ENCODE results near the gene ARID1B. TPM values are rescaled to one million over a fixed set of nuclear protein-coding genes. Genes with fewer than 3 reads are reported as not detected.

The ARID1B gene
- total RNA-seq, 1 experiment from 2014 or later, result 35.6 TPM

DNA sequence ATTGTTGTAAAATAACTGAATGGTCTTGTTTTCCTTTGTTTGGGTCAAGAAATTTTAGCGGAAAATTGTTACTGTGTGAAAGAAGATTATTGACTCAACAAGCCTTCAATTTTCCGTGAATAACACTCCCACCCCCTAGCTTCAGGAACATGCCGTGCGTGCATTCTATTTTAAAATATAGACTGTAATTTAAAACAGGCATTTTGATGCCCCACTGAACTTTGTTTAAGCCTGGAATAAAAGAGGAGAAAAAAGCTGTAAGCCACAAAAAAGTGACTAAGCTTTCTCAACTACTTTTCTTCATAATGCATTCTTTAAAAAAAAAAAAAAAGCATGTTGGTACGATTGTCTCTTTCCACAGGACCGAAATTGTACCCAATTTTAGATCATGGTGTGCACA is 166.0 kb downstream of the ARID1B start:
- CTCF ChIA-PET, result interaction anchor here (1.1 to 1.3 kb wide), 2 partner anchors 10 to 18 kb away, joined by 3 to 5 read pairs; no protein-coding TSS in a partner anchor
- TF ChIP-seq ELF1 (IDR thresholded peaks at IDR 0.05; ENCODE audit: borderline replicate concordance, low read depth) (no peak), ZFX (IDR thresholded peaks at IDR 0.05) (no peak), RAD21 (IDR thresholded peaks at IDR 0.05; ENCODE audit: low read depth) (no peak), EZH2 (IDR thresholded peaks at IDR 0.05) (no peak), SP1 (IDR thresholded peaks at IDR 0.05; ENCODE audit: low read depth) (no peak), EZH2phosphoT487 (IDR thresholded peaks at IDR 0.05; ENCODE audit: borderline replicate concordance) (no peak), CTCF (IDR thresholded peaks at IDR 0.05 in 2 of 3, conservative IDR thresholded peaks at IDR 0.05 in 1 of 3; ENCODE audit: borderline replicate concordance in 1 of 3, insufficient read depth in 1 of 3, low read depth in 2 of 3, low read length in 2 of 3) (no peak; a peak in 1 of 6 replicates), FOSL1 (IDR thresholded peaks at IDR 0.05; ENCODE audit: low read depth) (no peak), YY1 (IDR thresholded peaks at IDR 0.05; ENCODE audit: extremely low read depth, insufficient replicate concordance, low read depth, low read length) (no peak), TCF7L2 (IDR thresholded peaks at IDR 0.05; ENCODE audit: borderline replicate concordance, extremely low read depth, insufficient read depth, insufficient read length) (no peak), MAX (IDR thresholded peaks at IDR 0.05) (no peak), POLR2A (IDR thresholded peaks at IDR 0.05; ENCODE audit: borderline replicate concordance, extremely low read depth, insufficient read depth, insufficient read length) (no peak), ZBTB33 (IDR thresholded peaks at IDR 0.05; ENCODE audit: extremely low read depth, insufficient replicate concordance, low read length) (no peak), SRF (IDR thresholded peaks at IDR 0.05; ENCODE audit: low read depth) (no peak), SIN3A (IDR thresholded peaks at IDR 0.05; ENCODE audit: low read depth) (no peak), EGR1 (IDR thresholded peaks at IDR 0.05; ENCODE audit: low read depth) (no peak), CBX3 (IDR thresholded peaks at IDR 0.05; ENCODE audit: low read depth) (no peak), JUND (IDR thresholded peaks at IDR 0.05) (no peak), ZNF274 (IDR thresholded peaks at IDR 0.05; ENCODE audit: low read depth, low read length) (no peak), ATF3 (IDR thresholded peaks at IDR 0.05) (no peak)
- Histone ChIP-seq H2AFZ (ENCODE audit: low read depth, low read length, poor library complexity, severe bottlenecking) (no peak overlapping the region), H3K9me2 (ENCODE audit: insufficient read depth) (no peaks in the 10 kb centered on the region), H3K79me2 (ENCODE audit: insufficient read depth, low read length) (peaks cover 15% of the 10 kb centered on the region), H3K4me3 (replicated peaks in 1 of 2; ENCODE audit: low read depth in 1 of 2, low read length in 2 of 2) (no peak overlapping the region), H3K27me3 (ENCODE audit: insufficient read depth, low read length) (no peaks in the 10 kb centered on the region), H3K4me1 (ENCODE audit: control insufficient read depth in 1 of 2, insufficient read depth in 2 of 2, low read length in 2 of 2) (peaks cover 0 to 3% of the 10 kb centered on the region in 2 experiments; a peak in 2 of 4 replicates), H3K27ac (ENCODE audit: low read depth, low read length) (no peak overlapping the region), H3K36me3 (ENCODE audit: control insufficient read depth in 1 of 2, insufficient read depth in 2 of 2, low read length in 2 of 2) (no peaks in the 10 kb centered on the region), H3K9me3 (ENCODE audit: control insufficient read depth in 1 of 2, insufficient read depth in 1 of 2, low read depth in 1 of 2, low read length in 2 of 2) (no peaks in the 10 kb centered on the region), H3K4me2 (ENCODE audit: low read length) (no peak overlapping the region), H3K9ac (ENCODE audit: low read length) (no peak overlapping the region), H4K20me1 (ENCODE audit: insufficient read depth) (no peaks in the 10 kb centered on the region; the same call in 1 of the 2 replicates)
- ATAC-seq, result no peak
- RAD21 ChIA-PET (ENCODE audit: low non-redundant PET in 1 of 2, low total read pairs in 2 of 2, uncharacterized antibody in 2 of 2, unreplicated experiment in 2 of 2), result no interaction called here
- BruUV-seq (replicated peaks), result no TSS peak
- no peak for DNase-seq (ENCODE audit: low read depth, low spot score)
- intact Hi-C loops (cut with micrococcal nuclease), result no loop called here
- POLR2A ChIA-PET, result no interaction called here
